Psoas muscle (tissue), 8 donors: ENCODE measurements around the gene FAM118A. TPM values are rescaled to one million over a fixed set of nuclear protein-coding genes. Genes with fewer than 3 reads are reported as not detected.

Experiments
- ATAC-seq, 4 donors: fragments of 200-7000 bp; cut with Tn5 transposase; one replicate each; pipeline ENCODE4 v1.9.1; 2020; ENCODE audit warnings: moderate library complexity in 3 of 4, mild to moderate bottlenecking in 2 of 4
- DNase-seq, 2 donors: peaks; one replicate each; pipeline ENCODE4 v3.0.0-alpha.2; 2020
- H3K27ac ChIP-seq: fragments of 200-600 bp; one replicate; pipeline ENCODE4 v1.8.0; 2022
- H3K27me3 ChIP-seq, 3 donors: fragments of 200-600 bp in 1 of 3; one replicate each; pipeline versions ENCODE4 v1.6.1 to v1.8.0; 2013 to 2022; ENCODE audit warnings: low read length in 2 of 3, mild to moderate bottlenecking in 2 of 3, moderate library complexity in 1 of 3; ENCODE audit not compliant: insufficient read depth in 3 of 3
- H3K36me3 ChIP-seq, 2 donors: fragments of 200-600 bp in 1 of 2; one replicate each; pipeline versions ENCODE4 v1.6.1 to v1.8.0; 2013 to 2022; ENCODE audit warnings: low read depth in 1 of 2, mild to moderate bottlenecking in 1 of 2, moderate library complexity in 1 of 2; ENCODE audit not compliant: insufficient read depth in 1 of 2
- H3K4me1 ChIP-seq: fragments of 200-600 bp; one replicate; pipeline ENCODE4 v1.8.0; 2022
- H3K4me3 ChIP-seq: fragments of 200-600 bp; one replicate; pipeline ENCODE4 v1.8.0; 2022; ENCODE audit warnings: mild to moderate bottlenecking
- H3K9me3 ChIP-seq: fragments of 200-600 bp; one replicate; pipeline ENCODE4 v1.8.0; 2022
- CTCF ChIP-seq: fragments of 200-600 bp; IDR thresholded peaks from one replicate; pipeline ENCODE4 v1.8.0; 2022; ENCODE audit warnings: antibody characterized with exemption
- WGBS, 3 donors: extraction: QIAGEN DNeasy Blood & Tissue Kit; methylation state at CpG; one replicate each; pipeline versions ENCODE4 v1.1.6 to v1.1.7; 2013; 5-methylcytosine and 5-hydroxymethylcytosine counted together
- intact Hi-C, 2 donors: fragments of 100-400 bp; cut with DNase I; formaldehyde crosslinking; loops; one replicate each; pipeline versions ENCODE4 v1.11.0 to v1.14.2; 2022
- polyA plus RNA-seq, 3 donors: library from polyadenylated mRNA; stranded (reverse); fragments of 200-250 nt; gene quantifications; one replicate each; pipeline ENCODE4 v1.2.3, GENCODE V29; 2013
- total RNA-seq, 4 donors: library from RNA; stranded (reverse); fragmentation: NEBNext Ultra II Directional in 2 of 4; extraction: Animal tissue kit (Norgen Biotek cat#: 25700) in 2 of 4; gene quantifications; one replicate each; pipeline versions ENCODE4 v1.2.1 to v1.2.4, GENCODE V29; 2021 to 2023
- donor health status: healthy with polysubstance abuse.
- donor health status: DM: no; HTN: no; CAD: no; lungs with moderate emphysema.
- donor health status: Bipolar disorder and iron deficiency.
- donor health status: healthy.
- donor health status: DM: yes; HTN: yes; CAD: no.
- donor health status: DM: no; HTN: no; CAD: no.
- donor health status: DM: no; HTN: no; CAD: no.
- donor health status: DM: yes; HTN: yes; CAD: no.

The FAM118A gene
- total and polyA plus RNA-seq, 7 donors: 5.8 to 25.5 (median 16.1) TPM

GRCh38 chr22:45334528-45334927 is 24.8 kb downstream of the FAM118A start:
- Histone ChIP-seq H3K27me3 (no peaks in the 10 kb centered on the region), H3K4me1 (peaks cover 70% of the 10 kb centered on the region), H3K36me3 (peaks cover 0 to 30% of the 10 kb centered on the region in 2 donors), H3K9me3 (no peaks in the 10 kb centered on the region), H3K4me3 (no peak overlapping the region), H3K27ac (peak overlapping the region; percentile 89)
- DNase-seq (peak in 1 of 2 donors; percentile 32), ATAC-seq (peak; percentile 19 to 34 (median 24))
- 30 to 44% (median 40%) methylated on average over 9 of the region's 9 CpGs for WGBS, 3 donors
- intact Hi-C loops: no loop called here
- TF ChIP-seq CTCF: no peak

- intact Hi-C loops: loop anchor here in 1 of 2 donors (5.0 kb wide), 1 partner anchor 102 kb away; no protein-coding TSS in a partner anchor
- DNase-seq (peak; percentile 75 to 91), ATAC-seq (peak; percentile 80 to 84 (median 82))
- Histone ChIP-seq H3K4me3 (no peak overlapping the region), H3K36me3 (peaks cover 0 to 37% of the 10 kb centered on the region in 2 donors), H3K4me1 (peaks cover 65% of the 10 kb centered on the region), H3K27ac (peak overlapping the region; percentile 89), H3K27me3 (no peaks in the 10 kb centered on the region), H3K9me3 (no peaks in the 10 kb centered on the region)
- TF ChIP-seq CTCF: peak; percentile 53
- 24 to 29% (median 29%) methylated on average over 26 of the region's 26 CpGs for WGBS, 3 donors
Observed at GRCh38 chr22:45335021-45335818, 25.5 kb downstream of the FAM118A start.

- WGBS, 3 donors: 43 to 66% (median 44%) methylated on average over 29 of the region's 29 CpGs
- Histone ChIP-seq H3K9me3 (no peaks in the 10 kb centered on the region), H3K36me3 (peaks cover 0 to 37% of the 10 kb centered on the region in 2 donors), H3K4me1 (peaks cover 57% of the 10 kb centered on the region), H3K27ac (peak overlapping the region; percentile 89), H3K4me3 (no peak overlapping the region), H3K27me3 (no peaks in the 10 kb centered on the region)
- intact Hi-C loops: loop anchor here (2.0 to 5.0 kb wide), 2 partner anchors 63 to 101 kb away; no protein-coding TSS in a partner anchor
- TF ChIP-seq CTCF: no peak
- ATAC-seq: no peak
- DNase-seq: no peak
Observed at GRCh38 chr22:45335854-45336522, 26.3 kb downstream of the FAM118A start.

GRCh38 chr22:45336971-45337431 is 27.3 kb downstream of the FAM118A start:
- H3K9me3 ChIP-seq: no peaks in the 10 kb centered on the region
- H3K27ac ChIP-seq: peak overlapping the region; percentile 89
- H3K4me3 ChIP-seq: no peak overlapping the region
- no peaks in the 10 kb centered on the region for H3K27me3 ChIP-seq
- peaks cover 0 to 45% of the 10 kb centered on the region in 2 donors for H3K36me3 ChIP-seq
- peaks cover 47% of the 10 kb centered on the region for H3K4me1 ChIP-seq
- ATAC-seq: peak; percentile 27 to 62 (median 54)
- TF ChIP-seq CTCF: no peak
- peak; percentile 79 to 88 for DNase-seq
- WGBS, 3 donors: 14 to 19% (median 18%) methylated on average over 18 of the region's 18 CpGs
- intact Hi-C loops: loop anchor here (2.0 to 5.0 kb wide), 2 partner anchors 64 to 100 kb away; no protein-coding TSS in a partner anchor
